Left ventricle myocardium superior (tissue), 1 donor: ENCODE measurements around the gene KAT8. TPM values are rescaled to one million over a fixed set of nuclear protein-coding genes. Genes with fewer than 3 reads are reported as not detected.
"Not testable (repeated sequence)": the region's sequence is repeated elsewhere in the genome, so short reads cannot be mapped to it uniquely, and the experiment has no call there.

Experiments used
- ATAC-seq: fragments of 200-7000 bp; cut with Tn5 transposase; one replicate; pipeline ENCODE4 v1.9.1; 2020; ENCODE audit warnings: mild to moderate bottlenecking, moderate library complexity
- DNase-seq: peaks from one replicate; pipeline ENCODE4 v3.0.0-alpha.2; 2020
- intact Hi-C: fragments of 100-400 bp; cut with micrococcal nuclease; formaldehyde crosslinking; loops from one replicate; pipeline ENCODE4 v1.11.0; 2022
- total RNA-seq: library from RNA; stranded (reverse); fragmentation: NEBNext Ultra II Directional; extraction: Animal tissue kit (Norgen Biotek cat#: 25700); gene quantifications from one replicate; pipeline ENCODE4 v1.2.1, GENCODE V29; 2021
- donor health status: DM: no; HTN: yes; CAD: no; lungs with severe emphysema.

The KAT8 gene
- total RNA-seq, 1 donor from 2014 or later, result 77.4 TPM

- intact Hi-C loops, result no loop called here
- ATAC-seq (no peak), DNase-seq (no peak)
These were observed 9.7 kb downstream of the KAT8 start for GRCh38 chr16:31127182-31127581.

GRCh38 chr16:31128711-31129567, 11.5 kb downstream of the KAT8 start:
- intact Hi-C loops, result no loop called here
- ATAC-seq, result peak; percentile 70
- no peak for DNase-seq

- DNase-seq, result peak; percentile 81
- peak; percentile 37 for ATAC-seq
- intact Hi-C loops, result no loop called here
These were observed 12.3 kb downstream of the KAT8 start for GRCh38 chr16:31129568-31130335.

- no peak for DNase-seq
- intact Hi-C loops, result no loop called here
- ATAC-seq, result no peak
These were observed 12.9 kb downstream of the KAT8 start for GRCh38 chr16:31130336-31130891.

GRCh38 chr16:31130899-31131298, 13.4 kb downstream of the KAT8 start:
- DNase-seq, result no peak
- intact Hi-C loops, result no loop called here

GRCh38 chr16:31131416-31131815, 14.0 kb downstream of the KAT8 start:
- DNase-seq, result no peak

More at GRCh38 chr16:31130899-31131298, 13.4 kb downstream of the KAT8 start:
- no peak for ATAC-seq

GRCh38 chr16:31131841-31132271, 14.4 kb downstream of the KAT8 start:
- intact Hi-C loops, result no loop called here
- DNase-seq, result no peak
- no peak for ATAC-seq

More at GRCh38 chr16:31131416-31131815, 14.0 kb downstream of the KAT8 start:
- no peak for ATAC-seq
- intact Hi-C loops, result no loop called here

- ATAC-seq (no peak), DNase-seq (no peak)
- intact Hi-C loops, result no loop called here
These were observed 15.0 kb downstream of the KAT8 start for GRCh38 chr16:31132303-31132979.

GRCh38 chr16:31133046-31133501, 15.6 kb downstream of the KAT8 start:
- intact Hi-C loops, result no loop called here
- no peak for ATAC-seq
- DNase-seq, result no peak

- intact Hi-C loops, result no loop called here
- ATAC-seq (no peak), DNase-seq (no peak)
These were observed 16.7 kb downstream of the KAT8 start for GRCh38 chr16:31134091-31134571.

- intact Hi-C loops, result no loop called here
- DNase-seq, result no peak
- ATAC-seq, result no peak
These were observed 17.4 kb downstream of the KAT8 start for GRCh38 chr16:31134625-31135534.

GRCh38 chr16:31135535-31136286, 18.2 kb downstream of the KAT8 start, which contains the start of gene PRSS8:
Gene PRSS8 (minus strand): TSS chr16:31135727. CDS start chr16:31135498, 229 bp downstream.
- intact Hi-C loops, result no loop called here
- no peak for ATAC-seq
- DNase-seq, result no peak

GRCh38 chr16:31136287-31136662, 18.8 kb downstream of the KAT8 start:
- ATAC-seq (no peak), DNase-seq (no peak)
- intact Hi-C loops, result no loop called here

GRCh38 chr16:31136822-31137499, 19.5 kb downstream of the KAT8 start:
- ATAC-seq, intact Hi-C loops, DNase-seq: not testable (repeated sequence)

GRCh38 chr16:31138621-31139578, 21.4 kb downstream of the KAT8 start:
- ATAC-seq, result peak; percentile 17

GRCh38 chr16:31141071-31141469, 23.6 kb downstream of the KAT8 start:
- DNase-seq, intact Hi-C loops, ATAC-seq: not testable (repeated sequence)

More at GRCh38 chr16:31138621-31139578, 21.4 kb downstream of the KAT8 start:
- intact Hi-C loops, result no loop called here
- DNase-seq, result peak; percentile 73
